Rectal smooth muscle tissue (tissue), 1 donor: Measurements from ENCODE around the gene ARHGDIB.

Experiments used
- H3K27ac ChIP-seq: one replicate; pipeline ENCODE4 v1.7.0; 2013; ENCODE audit warnings: low read depth, low read length, inconsistent platforms
- H3K27me3 ChIP-seq: one replicate; pipeline ENCODE4 v1.7.0; 2013; ENCODE audit warnings: low read length; ENCODE audit not compliant: control insufficient read depth, insufficient read depth
- H3K36me3 ChIP-seq: one replicate; pipeline ENCODE4 v1.7.0; 2013; ENCODE audit warnings: low read length; ENCODE audit not compliant: control insufficient read depth, insufficient read depth
- H3K4me1 ChIP-seq: one replicate; pipeline ENCODE4 v1.7.0; 2013; ENCODE audit warnings: low read length; ENCODE audit not compliant: control insufficient read depth, insufficient read depth
- H3K4me3 ChIP-seq: one replicate; pipeline ENCODE4 v1.7.0; 2013; ENCODE audit warnings: low read length
- H3K9ac ChIP-seq: one replicate; pipeline ENCODE4 v1.7.0; 2013; ENCODE audit warnings: low read length

ARHGDIB gene

GRCh38 chr12:14935031-14935430 is 26.4 kb downstream of the ARHGDIB start:
- Histone ChIP-seq H3K9ac (no peak overlapping the region), H3K27ac (no peak overlapping the region), H3K27me3 (no peaks in the 10 kb centered on the region), H3K4me1 (peaks cover 4% of the 10 kb centered on the region), H3K4me3 (no peak overlapping the region), H3K36me3 (no peaks in the 10 kb centered on the region)

- Histone ChIP-seq H3K4me3 (no peak overlapping the region), H3K27me3 (no peaks in the 10 kb centered on the region), H3K4me1 (peaks cover 4% of the 10 kb centered on the region), H3K27ac (no peak overlapping the region), H3K9ac (no peak overlapping the region), H3K36me3 (no peaks in the 10 kb centered on the region)
Measured at GRCh38 chr12:14934511-14934910, 26.9 kb downstream of the ARHGDIB start.

DNA sequence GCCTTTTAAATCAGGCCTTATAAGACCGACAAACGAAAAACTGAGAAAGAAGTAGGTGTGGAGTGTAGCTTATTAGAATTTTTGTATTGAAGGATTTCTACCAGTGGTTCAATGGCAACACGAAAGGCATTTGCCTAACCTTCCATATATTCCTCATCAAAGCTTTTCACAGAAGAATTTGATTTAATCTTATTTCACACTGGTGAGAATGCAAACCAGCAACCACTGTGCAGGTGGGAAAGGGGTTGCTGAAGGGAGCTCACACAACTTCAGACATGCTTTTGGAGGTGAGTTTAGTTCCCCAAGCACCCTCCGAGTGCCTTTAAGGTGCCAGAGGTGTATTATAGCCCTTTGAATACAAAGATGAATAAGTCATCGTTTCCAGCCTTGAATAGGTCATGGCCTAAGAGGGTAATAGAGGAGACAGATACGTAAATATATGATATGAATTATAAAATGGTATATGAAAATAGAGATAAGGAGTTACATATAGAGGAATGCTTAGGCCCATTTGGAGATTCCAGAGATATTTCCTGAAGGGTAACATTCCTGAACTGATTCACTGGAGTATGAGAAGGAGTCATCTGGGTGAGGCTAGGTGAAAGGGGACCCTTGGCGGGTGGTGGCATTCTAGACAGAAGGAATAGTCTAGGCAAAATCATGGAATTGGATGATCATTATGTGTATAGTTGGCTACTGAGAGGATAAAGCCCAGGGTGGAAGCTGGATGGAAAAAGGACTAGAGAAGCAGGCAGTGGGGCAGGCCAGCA is 29.4 kb downstream of the ARHGDIB start:
- H3K9ac ChIP-seq: no peak overlapping the region
- H3K36me3 ChIP-seq: no peaks in the 10 kb centered on the region
- no peak overlapping the region for H3K4me3 ChIP-seq
- H3K27me3 ChIP-seq: no peaks in the 10 kb centered on the region
- H3K4me1 ChIP-seq: peaks cover under 1% of the 10 kb centered on the region
- H3K27ac ChIP-seq: peak overlapping the region; percentile 17

GRCh38 chr12:14931359-14931758 is 30.0 kb downstream of the ARHGDIB start:
- Histone ChIP-seq H3K27me3 (no peaks in the 10 kb centered on the region), H3K4me1 (no peaks in the 10 kb centered on the region), H3K27ac (no peak overlapping the region)

DNA sequence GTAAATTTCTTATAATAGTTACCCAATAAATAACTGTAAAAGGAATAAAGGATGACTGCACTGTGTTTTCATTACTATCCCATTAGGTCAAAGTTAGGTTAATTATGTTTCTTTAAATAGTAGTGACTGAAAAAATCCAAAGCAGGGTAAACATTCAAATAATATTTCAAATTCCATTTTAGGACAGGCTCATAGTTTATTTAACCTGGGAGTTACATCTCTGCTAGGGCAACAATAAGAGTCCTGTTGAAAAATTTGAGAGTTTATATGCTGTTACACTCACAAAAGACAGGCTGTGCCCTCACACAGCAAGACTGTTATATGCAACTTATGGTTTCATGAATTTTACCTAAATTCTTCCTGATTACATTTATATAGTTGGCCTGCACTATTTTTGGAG is 31.1 kb downstream of the ARHGDIB start:
- no peak overlapping the region for H3K27ac ChIP-seq
- no peaks in the 10 kb centered on the region for H3K27me3 ChIP-seq
- no peak overlapping the region for H3K9ac ChIP-seq
- H3K36me3 ChIP-seq: no peaks in the 10 kb centered on the region
- no peak overlapping the region for H3K4me3 ChIP-seq
- H3K4me1 ChIP-seq: no peaks in the 10 kb centered on the region

More at GRCh38 chr12:14931359-14931758, 30.0 kb downstream of the ARHGDIB start:
- H3K36me3 ChIP-seq: no peaks in the 10 kb centered on the region
- no peak overlapping the region for H3K9ac ChIP-seq
- H3K4me3 ChIP-seq: no peak overlapping the region

- Histone ChIP-seq H3K27me3 (no peaks in the 10 kb centered on the region), H3K4me1 (no peaks in the 10 kb centered on the region), H3K27ac (no peak overlapping the region), H3K4me3 (no peak overlapping the region), H3K36me3 (no peaks in the 10 kb centered on the region), H3K9ac (no peak overlapping the region)
Measured at GRCh38 chr12:14928931-14929330, 32.5 kb downstream of the ARHGDIB start.

DNA sequence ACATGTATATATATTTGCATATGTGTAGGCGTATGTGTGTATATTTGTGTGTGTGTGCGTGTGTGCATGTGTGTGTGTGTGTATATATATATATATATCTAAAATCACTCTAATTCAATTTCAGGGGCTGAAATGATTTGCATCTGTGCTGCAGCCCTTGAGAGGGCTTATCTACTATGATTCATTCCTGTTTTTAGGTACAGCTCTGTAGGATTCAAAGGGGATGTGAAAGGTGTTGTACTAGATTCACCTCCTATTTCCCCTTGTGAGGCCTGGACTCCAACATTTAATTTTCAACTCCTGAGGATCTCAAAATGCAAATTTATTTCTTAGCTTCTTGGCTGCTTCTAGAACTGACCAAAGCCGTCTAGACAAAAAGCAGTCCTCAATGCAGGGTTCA is 34.1 kb downstream of the ARHGDIB start:
- Histone ChIP-seq H3K4me1 (no peaks in the 10 kb centered on the region), H3K36me3 (no peaks in the 10 kb centered on the region), H3K27me3 (no peaks in the 10 kb centered on the region), H3K4me3 (no peak overlapping the region), H3K9ac (no peak overlapping the region), H3K27ac (no peak overlapping the region)

GRCh38 chr12:14924541-14924940 is 36.9 kb downstream of the ARHGDIB start:
- H3K9ac ChIP-seq: no peak overlapping the region
- H3K27ac ChIP-seq: no peak overlapping the region
- no peaks in the 10 kb centered on the region for H3K36me3 ChIP-seq
- no peaks in the 10 kb centered on the region for H3K4me1 ChIP-seq
- H3K27me3 ChIP-seq: no peaks in the 10 kb centered on the region
- H3K4me3 ChIP-seq: no peak overlapping the region

GRCh38 chr12:14923944-14924343 is 37.5 kb downstream of the ARHGDIB start:
- no peak overlapping the region for H3K27ac ChIP-seq
- no peaks in the 10 kb centered on the region for H3K27me3 ChIP-seq
- H3K4me1 ChIP-seq: no peaks in the 10 kb centered on the region
- H3K4me3 ChIP-seq: no peak overlapping the region
- no peak overlapping the region for H3K9ac ChIP-seq
- no peaks in the 10 kb centered on the region for H3K36me3 ChIP-seq

GRCh38 chr12:14921218-14921617 is 40.2 kb downstream of the ARHGDIB start:
- no peak overlapping the region for H3K4me3 ChIP-seq
- no peak overlapping the region for H3K27ac ChIP-seq
- H3K4me1 ChIP-seq: no peaks in the 10 kb centered on the region
- no peaks in the 10 kb centered on the region for H3K36me3 ChIP-seq
- H3K9ac ChIP-seq: no peak overlapping the region
- no peaks in the 10 kb centered on the region for H3K27me3 ChIP-seq

DNA sequence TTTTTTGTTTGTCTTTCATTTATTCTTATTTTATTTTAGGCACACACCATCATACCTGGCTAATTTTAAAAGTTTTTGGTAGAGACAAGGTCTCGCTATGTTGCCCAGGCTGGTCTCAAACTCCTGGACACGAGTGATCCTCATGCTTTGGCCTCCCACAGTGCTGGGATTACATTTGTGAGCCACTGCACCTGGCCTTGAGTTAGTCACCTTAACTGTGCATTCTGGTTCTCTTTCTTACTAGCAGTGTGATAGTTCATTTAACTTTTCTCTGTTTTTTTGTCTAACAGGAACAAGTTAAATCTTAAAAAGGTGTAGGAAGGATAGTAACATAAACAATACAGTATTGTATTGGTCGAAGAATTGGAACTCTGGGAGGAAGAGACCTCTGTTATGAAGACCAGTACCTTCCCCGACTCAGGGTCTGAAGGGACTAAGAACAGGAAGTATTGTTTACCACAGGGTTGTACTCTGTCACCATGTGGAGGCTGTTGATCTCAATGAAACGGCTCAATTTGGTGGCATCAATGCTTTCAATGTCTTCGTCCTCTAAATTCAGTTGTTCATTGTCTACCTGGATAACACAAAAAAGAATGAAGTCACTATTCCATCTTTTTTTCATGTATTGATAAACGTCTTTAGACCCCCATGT is 40.8 kb downstream of the ARHGDIB start:
- H3K27me3 ChIP-seq: no peaks in the 10 kb centered on the region
- no peak overlapping the region for H3K9ac ChIP-seq
- H3K27ac ChIP-seq: no peak overlapping the region
- no peak overlapping the region for H3K4me3 ChIP-seq
- no peaks in the 10 kb centered on the region for H3K4me1 ChIP-seq
- H3K36me3 ChIP-seq: no peaks in the 10 kb centered on the region

GRCh38 chr12:14919455-14919854 is 41.9 kb downstream of the ARHGDIB start:
- Histone ChIP-seq H3K36me3 (no peaks in the 10 kb centered on the region), H3K4me1 (no peaks in the 10 kb centered on the region), H3K9ac (no peak overlapping the region), H3K27ac (no peak overlapping the region), H3K27me3 (no peaks in the 10 kb centered on the region), H3K4me3 (no peak overlapping the region)

DNA sequence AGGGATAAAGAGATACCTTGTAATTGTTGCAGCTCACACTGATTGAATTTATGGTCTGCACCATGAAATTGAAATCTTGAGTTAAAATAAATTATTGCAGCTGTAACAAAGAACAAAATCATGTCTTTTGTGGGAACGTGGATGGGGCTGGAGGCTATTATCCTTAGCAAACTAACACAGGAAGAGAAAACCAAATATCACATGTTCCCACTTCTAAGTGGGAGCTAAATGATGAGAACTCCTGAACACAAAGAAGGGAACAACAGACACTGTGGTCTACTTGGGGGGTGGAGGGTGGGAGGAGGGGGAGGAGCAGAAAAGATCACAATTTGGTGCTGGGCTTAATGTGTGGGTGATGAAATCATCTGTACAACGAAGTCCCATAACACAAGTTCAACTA is 45.7 kb downstream of the ARHGDIB start:
- H3K27me3 ChIP-seq: no peaks in the 10 kb centered on the region
- no peaks in the 10 kb centered on the region for H3K4me1 ChIP-seq
- H3K9ac ChIP-seq: no peak overlapping the region
- H3K27ac ChIP-seq: no peak overlapping the region
- H3K4me3 ChIP-seq: no peak overlapping the region
- H3K36me3 ChIP-seq: no peaks in the 10 kb centered on the region
